DMS153 treated with DMSO at 0.1 percent for 48 hours (cell line): ENCODE data around the gene PTK7.
"Not testable (repeated sequence)": the region's sequence is repeated elsewhere in the genome, so short reads cannot be mapped to it uniquely, and the experiment has no call there.

Source experiments
- DNase-seq: peaks from one replicate; lab custom pipeline; 2025; ENCODE audit not compliant: unreplicated experiment; lab: John Stamatoyannopoulos, UW

The PTK7 gene

GRCh38 chr6:43113431-43114260, 37.5 kb downstream of the PTK7 start:
- peak; percentile 38 for DNase-seq

- no peak for DNase-seq
These were observed 39.3 kb downstream of the PTK7 start for GRCh38 chr6:43115365-43115764.

- not testable (repeated sequence) for DNase-seq
These were observed 41.4 kb downstream of the PTK7 start for GRCh38 chr6:43117466-43117865.

- DNase-seq: no peak
These were observed 43.4 kb downstream of the PTK7 start for GRCh38 chr6:43119482-43119881.

GRCh38 chr6:43120101-43120763, 44.1 kb downstream of the PTK7 start:
- DNase-seq: no peak

GRCh38 chr6:43120944-43121913, 45.1 kb downstream of the PTK7 start:
- DNase-seq: no peak

- no peak for DNase-seq
These were observed 46.0 kb downstream of the PTK7 start for GRCh38 chr6:43122146-43122545.

GRCh38 chr6:43123461-43124314, 47.6 kb downstream of the PTK7 start:
- no peak for DNase-seq

GRCh38 chr6:43124481-43124880, 48.4 kb downstream of the PTK7 start:
- no peak for DNase-seq

GRCh38 chr6:43125119-43125518, 49.0 kb downstream of the PTK7 start:
- DNase-seq: no peak

- DNase-seq: no peak
These were observed 49.4 kb downstream of the PTK7 start for GRCh38 chr6:43125555-43125954.

GRCh38 chr6:43127180-43127579, 51.1 kb downstream of the PTK7 start:
- no peak for DNase-seq

- no peak for DNase-seq
These were observed 51.8 kb downstream of the PTK7 start for GRCh38 chr6:43127877-43128276.

GRCh38 chr6:43128926-43129325, 52.8 kb downstream of the PTK7 start:
- DNase-seq: no peak

- DNase-seq: no peak
These were observed 53.5 kb downstream of the PTK7 start for GRCh38 chr6:43129434-43130194.

GRCh38 chr6:43130429-43130828, 54.3 kb downstream of the PTK7 start:
- no peak for DNase-seq

GRCh38 chr6:43131379-43131778, 55.3 kb downstream of the PTK7 start:
- not testable (repeated sequence) for DNase-seq

GRCh38 chr6:43138267-43138666, 62.2 kb downstream of the PTK7 start:
- no peak for DNase-seq

- not testable (repeated sequence) for DNase-seq
These were observed 63.9 kb downstream of the PTK7 start for GRCh38 chr6:43139973-43140372.

GRCh38 chr6:43141644-43142043, 65.5 kb downstream of the PTK7 start:
- DNase-seq: no peak
